GM23338 (cell line): ENCODE measurements around the gene MYO6. TPM values are rescaled to one million over a fixed set of nuclear protein-coding genes. Genes with fewer than 3 reads are reported as not detected.

Experiments
- ATAC-seq: fragments of 200-7000 bp; cut with Tn5 transposase; 3 replicates; pipeline ENCODE4 v1.9.1; 2020
- DNase-seq: peaks from one replicate; pipeline ENCODE4 v3.0.0-alpha.2; 2015; ENCODE audit warnings: low spot score
- H2AFZ ChIP-seq: fragments of 200-600 bp; sonication (generic); 2 replicates; pipeline ENCODE4 v1.8.0; 2016; ENCODE audit warnings: antibody characterized with exemption, mild to moderate bottlenecking, moderate library complexity
- H3F3A ChIP-seq: fragments of 200-600 bp; sonication (generic); replicated peaks from 2 replicates; pipeline ENCODE4 v1.8.0; 2017; ENCODE audit warnings: antibody characterized with exemption, mixed run types, low read depth
- H3K27ac ChIP-seq: fragments of 200-600 bp; sonication (generic); 2 replicates; pipeline ENCODE4 v1.6.1; 2016; ENCODE audit warnings: low read depth
- H3K27me3 ChIP-seq: fragments of 200-600 bp; sonication (generic); 2 replicates; pipeline ENCODE4 v1.8.0; 2016; ENCODE audit warnings: mild to moderate bottlenecking, mixed run types, moderate library complexity; ENCODE audit not compliant: insufficient read depth
- H3K36me3 ChIP-seq: fragments of 200-600 bp; sonication (generic); 2 replicates; pipeline ENCODE4 v1.8.0; 2016; ENCODE audit warnings: mild to moderate bottlenecking; ENCODE audit not compliant: insufficient read depth
- H3K4me1 ChIP-seq: fragments of 200-600 bp; sonication (generic); 2 replicates; pipeline ENCODE4 v1.8.0; 2016; ENCODE audit warnings: mild to moderate bottlenecking, moderate library complexity; ENCODE audit not compliant: insufficient read depth
- H3K4me2 ChIP-seq: fragments of 200-600 bp; sonication (generic); 2 replicates; pipeline ENCODE4 v1.7.1; 2017; ENCODE audit warnings: mixed run types
- H3K4me3 ChIP-seq: fragments of 200-600 bp; sonication (generic); 2 replicates; pipeline ENCODE4 v1.6.1; 2016; ENCODE audit warnings: mixed run types
- H3K79me2 ChIP-seq: fragments of 200-600 bp; sonication (generic); replicated peaks from 2 replicates; pipeline ENCODE4 v1.8.0; 2017; ENCODE audit warnings: mild to moderate bottlenecking; ENCODE audit not compliant: insufficient read depth
- H3K9me2 ChIP-seq: fragments of 200-600 bp; sonication (generic); 2 replicates; pipeline ENCODE4 v1.8.0; 2017; ENCODE audit not compliant: insufficient read depth
- H4K20me1 ChIP-seq: fragments of 200-600 bp; sonication (generic); replicated peaks from 2 replicates; pipeline ENCODE4 v1.8.0; 2017; ENCODE audit warnings: mild to moderate bottlenecking; ENCODE audit not compliant: insufficient read depth
- H3K27ac Mint-ChIP-seq: 2 replicates; pipeline ENCODE4 v1.8.0; 2020; ENCODE audit warnings: inconsistent platforms, mild to moderate bottlenecking, moderate library complexity, mixed read lengths
- H3K27me3 Mint-ChIP-seq: 3 replicates; pipeline ENCODE4 v1.8.0; 2022; ENCODE audit warnings: low read depth, mild to moderate bottlenecking, moderate library complexity, mixed read lengths, inconsistent platforms; ENCODE audit not compliant: insufficient read depth, poor library complexity
- H3K36me3 Mint-ChIP-seq: 3 replicates; pipeline ENCODE4 v1.8.0; 2021; ENCODE audit warnings: low read depth, mild to moderate bottlenecking, inconsistent platforms, moderate library complexity, mixed read lengths
- H3K4me1 Mint-ChIP-seq: 3 replicates; pipeline ENCODE4 v1.8.0; 2020; ENCODE audit warnings: mild to moderate bottlenecking, inconsistent platforms, mixed read lengths
- H3K4me3 Mint-ChIP-seq: 3 replicates; pipeline ENCODE4 v1.8.0; 2021; ENCODE audit warnings: moderate library complexity, mild to moderate bottlenecking, inconsistent platforms, mixed read lengths
- H3K9me3 Mint-ChIP-seq: 3 replicates; pipeline ENCODE4 v1.8.0; 2020; ENCODE audit warnings: moderate library complexity, mild to moderate bottlenecking, inconsistent platforms, mixed read lengths
- EZH2 ChIP-seq: fragments of 200-600 bp; sonication (generic); IDR thresholded peaks from one replicate; pipeline ENCODE4 v1.8.0; 2017; ENCODE audit warnings: antibody characterized with exemption, mild to moderate bottlenecking, low read depth; ENCODE audit not compliant: unreplicated experiment
- EZH2phosphoT487 ChIP-seq: fragments of 200-600 bp; sonication (generic); IDR thresholded peaks from one replicate; pipeline ENCODE4 v1.8.1; 2018; ENCODE audit warnings: antibody characterized with exemption; ENCODE audit not compliant: unreplicated experiment
- POLR2AphosphoS5 ChIP-seq: IDR thresholded peaks from 2 replicates; pipeline ENCODE4 v1.6.1; 2016; ENCODE audit warnings: antibody characterized with exemption, low read depth
- ZNF114 ChIP-seq: fragments of 250-450 bp; sonication (Bioruptor Pico); IDR thresholded peaks from 2 replicates; pipeline ENCODE4 v1.5.0; 2020; ENCODE audit warnings: mild to moderate bottlenecking, moderate library complexity
- polyA plus RNA-seq: library from polyadenylated mRNA; unstranded; fragments of >200 nt; fragmentation: Nextera tagmentation; extraction: Ambion mirVana; gene quantifications from 2 replicates; pipeline ENCODE4 v1.2.1, GENCODE V29; 2016
- total RNA-seq: library from RNA; depleted of rRNA; stranded (reverse); fragments of >200 nt; shearing (Covaris generic); gene quantifications from 2 replicates; pipeline ENCODE4 v1.2.3, GENCODE V29; 2014
- TF ChIP-seq, protein P1 (sequence below), 2 experiments: fragments of 200-600 bp in 1 of 2; sonication (generic) in 1 of 2; conservative IDR thresholded peaks; 2 replicates each; pipeline versions ENCODE4 v1.5.1 to v1.6.1; 2016 to 2017; ENCODE audit warnings: antibody characterized with exemption in 2 of 2, low read depth in 2 of 2, mild to moderate bottlenecking in 2 of 2, moderate library complexity in 1 of 2
- TF ChIP-seq, protein P2 (sequence below): fragments of 250-450 bp; sonication (Bioruptor Pico); IDR thresholded peaks from 2 replicates; pipeline ENCODE4 v1.5.0; 2020; ENCODE audit warnings: mild to moderate bottlenecking, moderate library complexity
- TF ChIP-seq, protein P3 (sequence below): IDR thresholded peaks from one replicate; pipeline ENCODE4 v1.6.1; 2018; ENCODE audit warnings: antibody characterized with exemption; ENCODE audit not compliant: unreplicated experiment

The MYO6 gene
- total and polyA plus RNA-seq, 2 experiments from 2014 or later, result 21.8 to 33.0 TPM

DNA sequence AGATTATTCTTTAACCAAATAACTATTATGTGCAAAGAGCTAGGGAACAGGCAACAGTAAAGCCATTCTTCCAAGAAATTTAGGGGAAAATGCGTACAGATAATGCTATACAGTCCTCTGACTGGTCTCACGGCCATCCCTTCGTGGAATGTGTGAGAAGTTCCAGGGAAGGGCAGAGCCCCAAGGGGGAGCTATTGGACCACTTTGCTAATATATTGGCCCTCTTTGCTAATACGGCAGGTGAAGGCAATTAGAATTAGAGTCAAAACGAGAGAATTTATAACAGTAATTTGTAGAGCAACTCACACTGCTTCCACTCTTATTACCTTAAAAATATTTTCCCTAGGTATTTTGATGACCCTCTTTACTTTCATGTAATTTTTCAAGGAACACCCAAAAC lies 183.0 kb downstream of the MYO6 start:
- no peak overlapping the region for H3K27ac ChIP-seq
- peak; percentile 68 for ATAC-seq
- H3K27me3 ChIP-seq, result peaks cover 27% of the 10 kb centered on the region
- no peaks in the 10 kb centered on the region for H3K9me2 ChIP-seq
- Mint-ChIP-seq H3K36me3 (no peaks in the 10 kb centered on the region), H3K27me3 (peaks cover 10% of the 10 kb centered on the region), H3K4me3 (no peak overlapping the region), H3K4me1 (peaks cover 14% of the 10 kb centered on the region; the same call in 2 of the 3 replicates), H3K9me3 (no peaks in the 10 kb centered on the region; the same call in 2 of the 3 replicates), H3K27ac (no peak overlapping the region)
- H2AFZ ChIP-seq, result no peak overlapping the region
- no peak overlapping the region for H3K4me2 ChIP-seq
- H3K79me2 ChIP-seq, result no peaks in the 10 kb centered on the region
- H3K4me1 ChIP-seq, result no peaks in the 10 kb centered on the region
- no peaks in the 10 kb centered on the region for H3K36me3 ChIP-seq
- TF ChIP-seq, protein P1, sequence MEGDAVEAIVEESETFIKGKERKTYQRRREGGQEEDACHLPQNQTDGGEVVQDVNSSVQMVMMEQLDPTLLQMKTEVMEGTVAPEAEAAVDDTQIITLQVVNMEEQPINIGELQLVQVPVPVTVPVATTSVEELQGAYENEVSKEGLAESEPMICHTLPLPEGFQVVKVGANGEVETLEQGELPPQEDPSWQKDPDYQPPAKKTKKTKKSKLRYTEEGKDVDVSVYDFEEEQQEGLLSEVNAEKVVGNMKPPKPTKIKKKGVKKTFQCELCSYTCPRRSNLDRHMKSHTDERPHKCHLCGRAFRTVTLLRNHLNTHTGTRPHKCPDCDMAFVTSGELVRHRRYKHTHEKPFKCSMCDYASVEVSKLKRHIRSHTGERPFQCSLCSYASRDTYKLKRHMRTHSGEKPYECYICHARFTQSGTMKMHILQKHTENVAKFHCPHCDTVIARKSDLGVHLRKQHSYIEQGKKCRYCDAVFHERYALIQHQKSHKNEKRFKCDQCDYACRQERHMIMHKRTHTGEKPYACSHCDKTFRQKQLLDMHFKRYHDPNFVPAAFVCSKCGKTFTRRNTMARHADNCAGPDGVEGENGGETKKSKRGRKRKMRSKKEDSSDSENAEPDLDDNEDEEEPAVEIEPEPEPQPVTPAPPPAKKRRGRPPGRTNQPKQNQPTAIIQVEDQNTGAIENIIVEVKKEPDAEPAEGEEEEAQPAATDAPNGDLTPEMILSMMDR (conservative IDR thresholded peaks at IDR 0.05; ENCODE audit: low read depth in 2 of 2), result peak; percentile 88 to 94
- TF ChIP-seq EZH2phosphoT487, result no peak
- no peaks in the 10 kb centered on the region for H4K20me1 ChIP-seq
- no peaks in the 10 kb centered on the region for H3F3A ChIP-seq
- H3K4me3 ChIP-seq, result no peak overlapping the region
- DNase-seq, result peak; percentile 86

GRCh38 chr6:75933387-75933975 lies 184.4 kb downstream of the MYO6 start:
- Histone ChIP-seq H3K4me2 (no peak overlapping the region), H3K79me2 (no peaks in the 10 kb centered on the region), H3K9me2 (no peaks in the 10 kb centered on the region), H3K36me3 (no peaks in the 10 kb centered on the region), H3K4me1 (no peaks in the 10 kb centered on the region), H3F3A (no peaks in the 10 kb centered on the region), H3K27me3 (peaks cover 32% of the 10 kb centered on the region), H3K4me3 (no peak overlapping the region), H4K20me1 (no peaks in the 10 kb centered on the region), H2AFZ (no peak overlapping the region), H3K27ac (no peak overlapping the region)
- Mint-ChIP-seq H3K4me3 (no peak overlapping the region), H3K9me3 (no peaks in the 10 kb centered on the region; the same call in 2 of the 3 replicates), H3K27ac (no peak overlapping the region), H3K36me3 (no peaks in the 10 kb centered on the region), H3K4me1 (peaks cover 14% of the 10 kb centered on the region; the same call in 2 of the 3 replicates), H3K27me3 (peaks cover 10% of the 10 kb centered on the region)
- ATAC-seq, result no peak
- no peak for DNase-seq
- TF ChIP-seq ZNF114 (CRISPR knock-in tag) (no peak), POLR2AphosphoS5 (no peak), EZH2 (no peak)
- TF ChIP-seq, protein P2, sequence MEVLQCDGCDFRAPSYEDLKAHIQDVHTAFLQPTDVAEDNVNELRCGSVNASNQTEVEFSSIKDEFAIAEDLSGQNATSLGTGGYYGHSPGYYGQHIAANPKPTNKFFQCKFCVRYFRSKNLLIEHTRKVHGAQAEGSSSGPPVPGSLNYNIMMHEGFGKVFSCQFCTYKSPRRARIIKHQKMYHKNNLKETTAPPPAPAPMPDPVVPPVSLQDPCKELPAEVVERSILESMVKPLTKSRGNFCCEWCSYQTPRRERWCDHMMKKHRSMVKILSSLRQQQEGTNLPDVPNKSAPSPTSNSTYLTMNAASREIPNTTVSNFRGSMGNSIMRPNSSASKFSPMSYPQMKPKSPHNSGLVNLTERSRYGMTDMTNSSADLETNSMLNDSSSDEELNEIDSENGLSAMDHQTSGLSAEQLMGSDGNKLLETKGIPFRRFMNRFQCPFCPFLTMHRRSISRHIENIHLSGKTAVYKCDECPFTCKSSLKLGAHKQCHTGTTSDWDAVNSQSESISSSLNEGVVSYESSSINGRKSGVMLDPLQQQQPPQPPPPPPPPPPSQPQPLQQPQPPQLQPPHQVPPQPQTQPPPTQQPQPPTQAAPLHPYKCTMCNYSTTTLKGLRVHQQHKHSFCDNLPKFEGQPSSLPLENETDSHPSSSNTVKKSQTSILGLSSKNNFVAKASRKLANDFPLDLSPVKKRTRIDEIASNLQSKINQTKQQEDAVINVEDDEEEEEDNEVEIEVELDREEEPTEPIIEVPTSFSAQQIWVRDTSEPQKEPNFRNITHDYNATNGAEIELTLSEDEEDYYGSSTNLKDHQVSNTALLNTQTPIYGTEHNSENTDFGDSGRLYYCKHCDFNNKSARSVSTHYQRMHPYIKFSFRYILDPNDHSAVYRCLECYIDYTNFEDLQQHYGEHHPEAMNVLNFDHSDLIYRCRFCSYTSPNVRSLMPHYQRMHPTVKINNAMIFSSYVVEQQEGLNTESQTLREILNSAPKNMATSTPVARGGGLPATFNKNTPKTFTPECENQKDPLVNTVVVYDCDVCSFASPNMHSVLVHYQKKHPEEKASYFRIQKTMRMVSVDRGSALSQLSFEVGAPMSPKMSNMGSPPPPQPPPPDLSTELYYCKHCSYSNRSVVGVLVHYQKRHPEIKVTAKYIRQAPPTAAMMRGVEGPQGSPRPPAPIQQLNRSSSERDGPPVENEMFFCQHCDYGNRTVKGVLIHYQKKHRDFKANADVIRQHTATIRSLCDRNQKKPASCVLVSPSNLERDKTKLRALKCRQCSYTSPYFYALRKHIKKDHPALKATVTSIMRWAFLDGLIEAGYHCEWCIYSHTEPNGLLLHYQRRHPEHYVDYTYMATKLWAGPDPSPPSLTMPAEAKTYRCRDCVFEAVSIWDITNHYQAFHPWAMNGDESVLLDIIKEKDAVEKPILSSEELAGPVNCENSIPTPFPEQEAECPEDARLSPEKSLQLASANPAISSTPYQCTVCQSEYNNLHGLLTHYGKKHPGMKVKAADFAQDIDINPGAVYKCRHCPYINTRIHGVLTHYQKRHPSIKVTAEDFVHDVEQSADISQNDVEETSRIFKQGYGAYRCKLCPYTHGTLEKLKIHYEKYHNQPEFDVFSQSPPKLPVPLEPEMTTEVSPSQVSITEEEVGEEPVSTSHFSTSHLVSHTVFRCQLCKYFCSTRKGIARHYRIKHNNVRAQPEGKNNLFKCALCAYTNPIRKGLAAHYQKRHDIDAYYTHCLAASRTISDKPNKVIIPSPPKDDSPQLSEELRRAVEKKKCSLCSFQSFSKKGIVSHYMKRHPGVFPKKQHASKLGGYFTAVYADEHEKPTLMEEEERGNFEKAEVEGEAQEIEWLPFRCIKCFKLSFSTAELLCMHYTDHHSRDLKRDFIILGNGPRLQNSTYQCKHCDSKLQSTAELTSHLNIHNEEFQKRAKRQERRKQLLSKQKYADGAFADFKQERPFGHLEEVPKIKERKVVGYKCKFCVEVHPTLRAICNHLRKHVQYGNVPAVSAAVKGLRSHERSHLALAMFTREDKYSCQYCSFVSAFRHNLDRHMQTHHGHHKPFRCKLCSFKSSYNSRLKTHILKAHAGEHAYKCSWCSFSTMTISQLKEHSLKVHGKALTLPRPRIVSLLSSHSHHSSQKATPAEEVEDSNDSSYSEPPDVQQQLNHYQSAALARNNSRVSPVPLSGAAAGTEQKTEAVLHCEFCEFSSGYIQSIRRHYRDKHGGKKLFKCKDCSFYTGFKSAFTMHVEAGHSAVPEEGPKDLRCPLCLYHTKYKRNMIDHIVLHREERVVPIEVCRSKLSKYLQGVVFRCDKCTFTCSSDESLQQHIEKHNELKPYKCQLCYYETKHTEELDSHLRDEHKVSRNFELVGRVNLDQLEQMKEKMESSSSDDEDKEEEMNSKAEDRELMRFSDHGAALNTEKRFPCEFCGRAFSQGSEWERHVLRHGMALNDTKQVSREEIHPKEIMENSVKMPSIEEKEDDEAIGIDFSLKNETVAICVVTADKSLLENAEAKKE, result no peak
- TF ChIP-seq, protein P3, sequence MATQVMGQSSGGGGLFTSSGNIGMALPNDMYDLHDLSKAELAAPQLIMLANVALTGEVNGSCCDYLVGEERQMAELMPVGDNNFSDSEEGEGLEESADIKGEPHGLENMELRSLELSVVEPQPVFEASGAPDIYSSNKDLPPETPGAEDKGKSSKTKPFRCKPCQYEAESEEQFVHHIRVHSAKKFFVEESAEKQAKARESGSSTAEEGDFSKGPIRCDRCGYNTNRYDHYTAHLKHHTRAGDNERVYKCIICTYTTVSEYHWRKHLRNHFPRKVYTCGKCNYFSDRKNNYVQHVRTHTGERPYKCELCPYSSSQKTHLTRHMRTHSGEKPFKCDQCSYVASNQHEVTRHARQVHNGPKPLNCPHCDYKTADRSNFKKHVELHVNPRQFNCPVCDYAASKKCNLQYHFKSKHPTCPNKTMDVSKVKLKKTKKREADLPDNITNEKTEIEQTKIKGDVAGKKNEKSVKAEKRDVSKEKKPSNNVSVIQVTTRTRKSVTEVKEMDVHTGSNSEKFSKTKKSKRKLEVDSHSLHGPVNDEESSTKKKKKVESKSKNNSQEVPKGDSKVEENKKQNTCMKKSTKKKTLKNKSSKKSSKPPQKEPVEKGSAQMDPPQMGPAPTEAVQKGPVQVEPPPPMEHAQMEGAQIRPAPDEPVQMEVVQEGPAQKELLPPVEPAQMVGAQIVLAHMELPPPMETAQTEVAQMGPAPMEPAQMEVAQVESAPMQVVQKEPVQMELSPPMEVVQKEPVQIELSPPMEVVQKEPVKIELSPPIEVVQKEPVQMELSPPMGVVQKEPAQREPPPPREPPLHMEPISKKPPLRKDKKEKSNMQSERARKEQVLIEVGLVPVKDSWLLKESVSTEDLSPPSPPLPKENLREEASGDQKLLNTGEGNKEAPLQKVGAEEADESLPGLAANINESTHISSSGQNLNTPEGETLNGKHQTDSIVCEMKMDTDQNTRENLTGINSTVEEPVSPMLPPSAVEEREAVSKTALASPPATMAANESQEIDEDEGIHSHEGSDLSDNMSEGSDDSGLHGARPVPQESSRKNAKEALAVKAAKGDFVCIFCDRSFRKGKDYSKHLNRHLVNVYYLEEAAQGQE, result no peak
- TF ChIP-seq, protein P1 (conservative IDR thresholded peaks at IDR 0.05; ENCODE audit: low read depth in 2 of 2), result no peak
